ENCODE data around the gene COL23A1.

COL23A1 gene

GRCh38 chr5:178363501-178364325, 226.5 kb downstream of the COL23A1 start:
- Histone ChIP-seq H3K36me3 (replicated peaks; ENCODE audit: insufficient read depth, low read length) (no peaks in the 10 kb centered on the region), H3K9me3 (replicated peaks; ENCODE audit: insufficient read depth, low read length) (no peaks in the 10 kb centered on the region), H3F3A (ENCODE audit: insufficient read depth, low read length) (no peaks in the 10 kb centered on the region), H3K4me1 (ENCODE audit: low read length) (no peaks in the 10 kb centered on the region), H3K27ac (ENCODE audit: low read length) (no peak overlapping the region), H3K9ac (ENCODE audit: low read length) (no peak overlapping the region), H3K27me3 (replicated peaks; ENCODE audit: insufficient read depth, low read length) (peaks cover 52% of the 10 kb centered on the region), H3K9me2 (replicated peaks; ENCODE audit: insufficient read depth, low read length) (no peaks in the 10 kb centered on the region), H3K79me2 (ENCODE audit: low read length) (no peaks in the 10 kb centered on the region), H2AFZ (ENCODE audit: low read length) (no peak overlapping the region), H3K4me3 (ENCODE audit: low read length) (no peak overlapping the region), H3K4me2 (ENCODE audit: low read depth, low read length) (no peak overlapping the region), H4K20me1 (ENCODE audit: insufficient read depth, low read length) (no peaks in the 10 kb centered on the region)
- TF ChIP-seq EZH2 (optimal IDR thresholded peaks at IDR 0.05; ENCODE audit: low read depth, low read length) (no peak), EZH2phosphoT487 (IDR thresholded peaks at IDR 0.05; ENCODE audit: low read length) (no peak), CTCF (IDR thresholded peaks at IDR 0.05; ENCODE audit: low read length) (no peak)
- no peak for DNase-seq

- TF ChIP-seq EZH2 (optimal IDR thresholded peaks at IDR 0.05; ENCODE audit: low read depth, low read length) (no peak), CTCF (IDR thresholded peaks at IDR 0.05; ENCODE audit: low read length) (no peak), EZH2phosphoT487 (IDR thresholded peaks at IDR 0.05; ENCODE audit: low read length) (no peak)
Observed at GRCh38 chr5:178361657-178362445, 228.3 kb downstream of the COL23A1 start.

GRCh38 chr5:178360926-178361235, 229.3 kb downstream of the COL23A1 start:
- no peak for DNase-seq
- H3F3A ChIP-seq (ENCODE audit: insufficient read depth, low read length) = no peaks in the 10 kb centered on the region
- TF ChIP-seq EZH2 (optimal IDR thresholded peaks at IDR 0.05; ENCODE audit: low read depth, low read length) (no peak), CTCF (IDR thresholded peaks at IDR 0.05; ENCODE audit: low read length) (no peak), EZH2phosphoT487 (IDR thresholded peaks at IDR 0.05; ENCODE audit: low read length) (no peak)
- no peak overlapping the region for H3K4me2 ChIP-seq (ENCODE audit: low read depth, low read length)
- H3K79me2 ChIP-seq (ENCODE audit: low read length) = no peaks in the 10 kb centered on the region
- no peak overlapping the region for H2AFZ ChIP-seq (ENCODE audit: low read length)
- no peaks in the 10 kb centered on the region for H3K9me2 ChIP-seq (replicated peaks; ENCODE audit: insufficient read depth, low read length)
- no peak overlapping the region for H3K27ac ChIP-seq (ENCODE audit: low read length)
- no peaks in the 10 kb centered on the region for H3K36me3 ChIP-seq (replicated peaks; ENCODE audit: insufficient read depth, low read length)
- peaks cover 56% of the 10 kb centered on the region for H3K27me3 ChIP-seq (replicated peaks; ENCODE audit: insufficient read depth, low read length)
- no peaks in the 10 kb centered on the region for H3K4me1 ChIP-seq (ENCODE audit: low read length)
- no peaks in the 10 kb centered on the region for H4K20me1 ChIP-seq (ENCODE audit: insufficient read depth, low read length)
- no peak overlapping the region for H3K9ac ChIP-seq (ENCODE audit: low read length)
- H3K9me3 ChIP-seq (replicated peaks; ENCODE audit: insufficient read depth, low read length) = no peaks in the 10 kb centered on the region
- H3K4me3 ChIP-seq (ENCODE audit: low read length) = no peak overlapping the region

More at GRCh38 chr5:178361657-178362445, 228.3 kb downstream of the COL23A1 start:
- no peak overlapping the region for H2AFZ ChIP-seq (ENCODE audit: low read length)
- H3K9me2 ChIP-seq (replicated peaks; ENCODE audit: insufficient read depth, low read length) = no peaks in the 10 kb centered on the region
- no peak overlapping the region for H3K9ac ChIP-seq (ENCODE audit: low read length)
- no peaks in the 10 kb centered on the region for H4K20me1 ChIP-seq (ENCODE audit: insufficient read depth, low read length)
- no peak overlapping the region for H3K4me2 ChIP-seq (ENCODE audit: low read depth, low read length)
- no peaks in the 10 kb centered on the region for H3K36me3 ChIP-seq (replicated peaks; ENCODE audit: insufficient read depth, low read length)
- H3K4me1 ChIP-seq (ENCODE audit: low read length) = no peaks in the 10 kb centered on the region
- H3K27me3 ChIP-seq (replicated peaks; ENCODE audit: insufficient read depth, low read length) = peaks cover 51% of the 10 kb centered on the region
- H3K79me2 ChIP-seq (ENCODE audit: low read length) = no peaks in the 10 kb centered on the region
- no peak overlapping the region for H3K27ac ChIP-seq (ENCODE audit: low read length)
- no peaks in the 10 kb centered on the region for H3F3A ChIP-seq (ENCODE audit: insufficient read depth, low read length)
- H3K4me3 ChIP-seq (ENCODE audit: low read length) = no peak overlapping the region
- DNase-seq = no peak
- H3K9me3 ChIP-seq (replicated peaks; ENCODE audit: insufficient read depth, low read length) = no peaks in the 10 kb centered on the region

Measured in MM.1S (cell line).